Measurements from ENCODE around the gene PPM1E.
"Not testable (repeated sequence)": the region's sequence is repeated elsewhere in the genome, so short reads cannot be mapped to it uniquely, and the experiment has no call there.

PPM1E gene

DNA sequence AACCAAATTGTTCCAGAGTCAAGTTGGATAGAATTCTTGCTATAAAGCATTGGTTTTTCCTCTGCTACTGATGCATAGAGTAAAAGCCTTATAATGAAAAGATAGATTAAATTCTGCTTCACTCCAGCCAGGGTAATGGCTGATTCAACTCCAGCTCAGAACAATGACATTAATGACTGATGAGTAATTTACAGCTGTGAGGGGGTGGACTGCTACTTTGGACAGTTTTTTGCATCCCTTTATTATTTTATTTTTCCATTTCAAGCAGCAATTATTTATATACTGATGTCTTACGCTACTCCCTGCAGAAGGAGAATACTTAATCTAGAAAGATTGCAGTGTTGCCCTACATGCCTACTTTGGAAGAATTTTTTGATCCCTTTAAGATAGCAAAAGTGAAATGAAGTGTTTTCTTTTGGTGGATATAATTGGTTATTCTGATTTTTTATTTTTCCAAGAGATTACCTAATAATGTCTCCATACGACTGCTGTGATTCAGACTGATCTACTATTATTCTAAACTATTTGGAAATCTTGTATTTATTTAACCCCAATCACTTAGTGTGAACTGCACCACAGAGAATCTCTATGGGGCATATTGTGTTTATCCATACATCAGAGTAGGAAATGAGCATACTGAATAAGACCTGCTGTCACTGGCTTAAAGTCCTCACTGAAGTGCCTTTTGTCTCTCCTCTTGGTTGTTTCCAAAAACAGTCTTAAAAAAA, 201.5 kb downstream of the PPM1E start:
- no peak for TF ChIP-seq CTCF (IDR thresholded peaks at IDR 0.05; ENCODE audit: control insufficient read depth, extremely low read depth, insufficient read depth)
- DNase-seq (ENCODE audit: low read depth): no peak
- no peak overlapping the region for H3K4me3 ChIP-seq (ENCODE audit: low read depth, low read length)

DNA sequence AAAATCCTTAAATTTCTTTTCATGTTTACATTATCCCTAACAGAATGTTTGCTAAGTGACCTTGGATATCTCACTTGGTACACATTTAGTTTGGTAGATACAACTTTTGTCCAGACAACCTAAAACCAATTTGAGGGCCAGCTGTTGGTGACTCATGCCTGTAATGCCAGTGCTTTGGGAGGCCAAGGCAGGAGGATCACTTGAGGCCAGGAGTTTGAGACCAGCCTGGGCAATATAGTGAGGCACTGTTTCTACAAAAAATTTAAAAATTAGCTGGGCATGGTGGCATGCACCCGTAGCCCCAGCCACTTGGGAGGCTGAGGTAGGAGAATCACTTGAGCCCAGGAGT, 202.0 kb downstream of the PPM1E start:
- not testable (repeated sequence) for H3K4me3 ChIP-seq (ENCODE audit: low read depth, low read length); DNase-seq (ENCODE audit: low read depth)

DNA sequence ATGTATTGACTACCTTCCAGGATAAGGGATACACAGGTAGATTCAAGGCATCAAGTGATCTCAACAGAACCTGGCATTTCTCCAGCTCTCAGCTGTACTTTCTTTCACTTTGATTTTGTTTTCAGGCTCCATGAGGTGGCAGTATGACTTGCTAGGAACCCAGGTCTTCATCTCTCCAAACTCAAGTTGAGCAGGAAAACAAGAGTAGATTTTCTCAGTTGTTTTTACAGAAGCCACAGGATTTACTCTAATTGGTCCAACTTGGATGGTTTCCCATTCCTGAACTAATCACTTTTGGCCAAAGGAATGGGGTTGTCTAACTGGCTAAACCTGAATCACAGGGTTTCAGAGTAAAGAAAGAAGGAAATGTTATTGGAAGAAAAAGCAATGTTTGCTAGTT, 204.4 kb downstream of the PPM1E start:
- H3K4me3 ChIP-seq (ENCODE audit: low read depth, low read length): no peak overlapping the region
- TF ChIP-seq CTCF (IDR thresholded peaks at IDR 0.05; ENCODE audit: control insufficient read depth, extremely low read depth, insufficient read depth): peak; percentile 46
- peak; percentile 91 for DNase-seq (ENCODE audit: low read depth)

DNA sequence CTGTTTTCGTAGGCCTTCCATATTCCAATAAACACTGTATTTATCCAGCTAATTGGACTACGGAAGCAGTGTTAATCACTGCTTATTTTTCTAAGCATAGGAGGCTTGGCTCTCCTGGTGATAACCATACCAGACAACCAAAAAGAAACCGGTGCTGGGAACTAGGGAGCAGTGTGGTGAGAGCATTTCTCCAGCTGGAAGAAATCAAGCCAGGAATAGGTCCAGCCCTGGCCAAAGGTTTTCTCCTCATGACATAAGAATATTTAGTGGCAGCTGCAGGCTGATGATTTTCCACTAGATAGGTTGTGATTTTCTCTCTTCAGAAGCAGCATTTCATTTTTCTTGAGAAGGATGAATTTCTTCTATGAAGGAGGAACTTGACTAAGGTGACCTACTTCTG, 209.6 kb downstream of the PPM1E start:
- no peak overlapping the region for H3K4me3 ChIP-seq (ENCODE audit: low read depth, low read length)
- DNase-seq (ENCODE audit: low read depth): no peak
- TF ChIP-seq CTCF (IDR thresholded peaks at IDR 0.05; ENCODE audit: control insufficient read depth, extremely low read depth, insufficient read depth): no peak

DNA sequence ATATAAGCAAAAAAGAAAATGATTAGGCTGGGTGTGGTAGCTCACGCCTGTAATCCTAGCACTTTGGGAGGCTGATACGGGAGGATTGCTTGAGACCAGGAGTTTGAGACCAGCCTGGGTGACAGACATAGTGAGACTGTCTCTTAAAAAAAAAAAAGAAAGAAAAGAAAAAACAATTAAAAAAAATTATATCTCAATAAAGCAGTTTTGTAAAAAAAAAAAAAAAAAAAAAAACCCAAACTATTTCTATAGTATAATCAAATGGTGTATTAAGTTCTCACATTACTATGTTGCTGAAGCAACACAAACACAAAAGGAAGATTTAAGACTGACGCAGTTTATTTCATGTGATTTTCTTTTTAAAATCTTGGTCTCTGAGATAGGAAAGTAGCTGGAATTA, 210.6 kb downstream of the PPM1E start:
- H3K4me3 ChIP-seq (ENCODE audit: low read depth, low read length): no peak overlapping the region
- no peak for TF ChIP-seq CTCF (IDR thresholded peaks at IDR 0.05; ENCODE audit: control insufficient read depth, extremely low read depth, insufficient read depth)
- no peak for DNase-seq (ENCODE audit: low read depth)

DNA sequence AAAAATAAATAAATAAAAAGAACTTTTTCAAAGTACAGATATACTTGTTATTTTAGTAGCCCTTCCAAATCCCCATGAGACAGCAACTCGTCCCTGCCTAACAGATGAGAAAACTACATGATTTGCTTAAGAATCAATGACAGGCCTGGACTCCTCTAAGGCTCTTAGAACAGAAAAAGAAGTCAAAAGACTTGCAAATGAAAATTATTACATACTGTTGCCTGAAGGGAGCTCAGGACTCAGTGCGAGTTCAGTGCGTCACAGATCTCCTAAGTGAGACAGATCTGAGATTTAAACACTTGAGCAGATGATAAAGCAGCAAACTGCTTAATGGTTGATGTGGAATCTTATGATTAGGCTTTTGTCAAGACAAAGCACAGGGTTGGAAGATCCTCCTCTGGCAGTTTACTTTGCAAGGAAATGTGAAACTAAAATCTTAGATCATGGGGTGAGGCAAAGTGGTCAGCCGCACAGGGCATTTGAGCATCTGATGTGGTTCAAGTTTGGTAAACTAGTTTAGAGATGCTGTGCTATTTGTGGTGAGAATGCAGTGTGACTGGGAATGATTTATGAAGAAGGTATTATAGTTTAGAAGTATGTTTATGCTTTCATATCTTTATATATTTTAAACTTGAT, 212.9 kb downstream of the PPM1E start:
- no peak for DNase-seq (ENCODE audit: low read depth)
- no peak overlapping the region for H3K4me3 ChIP-seq (ENCODE audit: low read depth, low read length)
- TF ChIP-seq CTCF (IDR thresholded peaks at IDR 0.05; ENCODE audit: control insufficient read depth, extremely low read depth, insufficient read depth): no peak

GRCh38 chr17:58969156-58969555, 213.5 kb downstream of the PPM1E start:
- H3K4me3 ChIP-seq (ENCODE audit: low read depth, low read length): no peak overlapping the region
- DNase-seq (ENCODE audit: low read depth): no peak
- no peak for TF ChIP-seq CTCF (IDR thresholded peaks at IDR 0.05; ENCODE audit: control insufficient read depth, extremely low read depth, insufficient read depth)

Measured in LNCaP clone FGC (cell line).